ENCODE results near the gene SYT8.

SYT8 gene

GRCh38 chr11:1860108-1860507 is 25.3 kb downstream of the SYT8 start:
- no peak for DNase-seq (ENCODE audit: low read depth)

GRCh38 chr11:1861435-1862411 is 26.9 kb downstream of the SYT8 start:
- no peak for DNase-seq (ENCODE audit: low read depth)

- no peak for DNase-seq (ENCODE audit: low read depth)
These were observed 28.0 kb downstream of the SYT8 start for GRCh38 chr11:1862588-1863351.

GRCh38 chr11:1863352-1864216 is 28.8 kb downstream of the SYT8 start:
- no peak for DNase-seq (ENCODE audit: low read depth)

- no peak for DNase-seq (ENCODE audit: low read depth)
These were observed 29.4 kb downstream of the SYT8 start for GRCh38 chr11:1864231-1864630.

- no peak for DNase-seq (ENCODE audit: low read depth)
These were observed 30.3 kb downstream of the SYT8 start for GRCh38 chr11:1864831-1865665.

- DNase-seq (ENCODE audit: low read depth), result no peak
These were observed 31.4 kb downstream of the SYT8 start for GRCh38 chr11:1866226-1866625.

- DNase-seq (ENCODE audit: low read depth), result no peak
These were observed 32.0 kb downstream of the SYT8 start for GRCh38 chr11:1866776-1867175.

- no peak for DNase-seq (ENCODE audit: low read depth)
These were observed 32.6 kb downstream of the SYT8 start for GRCh38 chr11:1867381-1867780.

GRCh38 chr11:1868056-1868635 is 33.4 kb downstream of the SYT8 start:
- no peak for DNase-seq (ENCODE audit: low read depth)

GRCh38 chr11:1868636-1869291 is 34.0 kb downstream of the SYT8 start:
- DNase-seq (ENCODE audit: low read depth), result no peak

GRCh38 chr11:1869427-1870325 is 34.9 kb downstream of the SYT8 start:
- no peak for DNase-seq (ENCODE audit: low read depth)

- DNase-seq (ENCODE audit: low read depth), result no peak
These were observed 35.5 kb downstream of the SYT8 start for GRCh38 chr11:1870326-1870696.

- DNase-seq (ENCODE audit: low read depth), result no peak
These were observed 36.1 kb downstream of the SYT8 start for GRCh38 chr11:1870721-1871466.

GRCh38 chr11:1871531-1871930 is 36.7 kb downstream of the SYT8 start:
- DNase-seq (ENCODE audit: low read depth), result no peak

GRCh38 chr11:1872267-1872985 is 37.6 kb downstream of the SYT8 start:
- no peak for DNase-seq (ENCODE audit: low read depth)

- DNase-seq (ENCODE audit: low read depth), result no peak
These were observed 38.4 kb downstream of the SYT8 start for GRCh38 chr11:1873048-1873812.
